Measurements from ENCODE around the gene NME4.

Gene NME4

DNA sequence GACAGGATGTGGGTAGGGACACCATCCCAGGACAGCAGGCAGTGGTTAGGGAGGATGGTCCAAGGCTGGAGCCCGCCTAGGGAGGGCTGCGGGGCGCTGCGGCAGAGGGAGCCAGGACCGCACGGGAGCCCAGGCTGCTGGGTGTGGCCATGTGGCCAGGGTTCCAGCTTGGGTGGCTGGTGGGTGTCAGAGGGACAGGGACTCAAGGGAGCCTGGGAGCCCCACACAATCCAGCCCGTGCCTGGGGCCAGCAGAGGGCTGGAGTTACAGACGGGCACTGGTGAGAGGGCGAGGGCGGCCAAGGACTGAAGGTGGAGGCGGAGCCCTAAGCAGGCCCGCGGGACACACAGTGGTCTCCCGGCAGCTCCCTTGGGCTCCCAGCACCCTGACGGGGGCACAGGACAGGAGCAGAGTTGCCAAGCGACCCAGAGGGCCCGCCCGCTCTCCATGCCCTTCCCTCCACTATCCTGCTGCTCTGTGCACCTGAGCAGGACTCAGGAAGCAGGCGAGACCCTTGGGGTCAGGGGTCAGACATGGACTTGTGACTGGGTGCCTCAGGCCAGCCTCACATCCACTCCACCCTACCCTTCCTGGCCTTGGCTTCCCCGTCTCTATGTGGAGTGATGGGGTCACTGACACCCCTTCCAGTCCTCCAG, 33.8 kb upstream of the NME4 start:
- no peak for DNase-seq (ENCODE audit: low read depth, low spot score)

DNA sequence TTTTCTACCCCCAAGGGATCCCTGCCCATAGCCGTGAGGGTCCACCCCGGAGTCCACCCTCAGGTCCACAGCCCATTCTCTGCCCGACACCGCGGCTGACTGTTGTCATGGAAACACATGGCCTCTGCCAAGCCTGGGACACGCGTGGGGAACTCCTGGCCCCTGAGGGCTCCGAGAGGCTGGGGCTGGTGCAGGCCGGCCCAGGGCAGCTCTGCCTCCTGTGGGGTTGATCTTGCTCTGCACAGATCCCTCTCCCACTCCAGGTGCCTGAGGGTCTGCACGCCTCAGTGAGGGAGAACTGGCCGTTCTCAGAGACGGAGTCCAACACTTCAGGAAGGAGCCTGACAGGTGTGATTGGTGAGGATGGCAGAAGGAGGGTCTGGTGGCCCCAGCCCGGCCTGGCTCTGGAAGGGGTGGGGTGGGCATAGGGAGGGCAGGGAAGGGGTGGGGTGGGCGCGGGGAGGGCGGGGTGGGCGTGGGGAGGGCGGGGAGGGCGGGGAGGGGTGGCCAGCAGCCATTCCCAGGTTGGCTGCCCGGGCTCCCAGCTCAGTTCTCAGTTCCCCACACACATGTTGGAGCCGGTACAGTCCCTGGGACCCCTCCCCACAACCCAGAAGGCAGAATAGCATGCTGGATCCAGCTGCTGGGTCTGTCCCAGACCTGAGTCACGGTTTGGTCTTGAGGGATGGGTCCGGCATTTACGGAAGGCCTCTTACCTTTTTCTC, 33.1 kb upstream of the NME4 start:
- no peak for DNase-seq (ENCODE audit: low read depth, low spot score)

DNA sequence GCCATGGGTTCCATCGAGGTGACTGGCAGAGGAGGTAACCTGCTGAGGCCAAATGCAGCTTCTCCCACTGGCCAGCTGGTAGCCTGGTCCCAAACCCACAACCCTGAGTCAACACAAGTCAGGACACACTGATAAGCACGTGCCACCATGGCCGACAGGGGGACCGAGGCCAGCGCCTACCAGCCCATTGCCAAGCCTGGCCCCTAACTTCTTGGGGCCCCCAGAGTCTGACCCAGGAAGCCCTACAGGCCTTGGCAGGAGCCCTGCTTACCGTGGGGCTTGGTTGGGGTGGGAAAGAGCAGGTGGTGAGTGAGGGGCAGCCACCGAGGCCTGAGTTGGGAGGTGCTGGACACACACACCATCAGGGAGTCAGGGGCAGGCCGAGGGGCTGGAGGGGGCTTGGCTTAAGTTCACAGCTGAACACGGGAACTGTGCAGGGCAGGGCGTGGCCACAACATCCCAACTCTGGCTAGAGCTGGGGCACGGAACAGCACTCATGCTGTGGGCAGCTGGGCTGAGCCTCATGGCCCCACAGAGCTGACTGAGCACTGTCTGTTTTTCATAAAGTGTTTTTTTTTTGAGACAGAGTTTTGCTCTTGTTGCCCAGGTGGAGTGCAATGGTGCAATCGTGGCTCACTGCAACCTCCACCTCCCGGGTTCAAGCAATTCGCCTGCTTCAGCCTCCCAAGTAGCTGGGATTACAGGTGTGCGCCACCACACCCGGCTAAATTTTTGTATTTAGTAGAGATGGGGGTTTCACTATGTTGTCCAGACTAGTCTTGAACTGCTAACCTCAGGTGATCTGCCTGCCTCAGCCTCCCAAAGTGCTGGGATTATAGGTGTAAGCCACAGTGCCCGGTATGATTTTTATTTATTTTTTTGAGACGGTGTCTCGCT, 32.2 kb upstream of the NME4 start:
- no peak for DNase-seq (ENCODE audit: low read depth, low spot score)

DNA sequence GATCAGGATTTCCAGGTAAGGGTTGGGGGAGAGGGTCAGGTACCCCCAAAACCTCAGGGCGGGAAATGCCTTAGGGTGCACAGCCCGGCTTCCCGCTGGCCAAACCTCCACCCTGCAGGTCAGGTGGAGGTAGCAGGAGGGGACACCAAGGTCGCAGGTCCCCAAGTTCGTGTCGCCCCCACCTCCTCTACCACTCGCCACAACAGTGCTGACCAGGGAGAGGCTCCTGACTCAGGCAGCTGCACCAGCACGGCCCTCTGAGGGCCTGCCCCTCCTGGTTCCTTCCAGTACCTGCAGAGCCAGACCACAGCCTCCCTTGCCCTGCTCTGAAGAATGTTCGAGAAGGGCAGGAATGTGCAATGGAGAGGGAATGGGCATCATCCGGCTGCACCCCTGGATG, 30.5 kb upstream of the NME4 start:
- DNase-seq (ENCODE audit: low read depth, low spot score): no peak

DNA sequence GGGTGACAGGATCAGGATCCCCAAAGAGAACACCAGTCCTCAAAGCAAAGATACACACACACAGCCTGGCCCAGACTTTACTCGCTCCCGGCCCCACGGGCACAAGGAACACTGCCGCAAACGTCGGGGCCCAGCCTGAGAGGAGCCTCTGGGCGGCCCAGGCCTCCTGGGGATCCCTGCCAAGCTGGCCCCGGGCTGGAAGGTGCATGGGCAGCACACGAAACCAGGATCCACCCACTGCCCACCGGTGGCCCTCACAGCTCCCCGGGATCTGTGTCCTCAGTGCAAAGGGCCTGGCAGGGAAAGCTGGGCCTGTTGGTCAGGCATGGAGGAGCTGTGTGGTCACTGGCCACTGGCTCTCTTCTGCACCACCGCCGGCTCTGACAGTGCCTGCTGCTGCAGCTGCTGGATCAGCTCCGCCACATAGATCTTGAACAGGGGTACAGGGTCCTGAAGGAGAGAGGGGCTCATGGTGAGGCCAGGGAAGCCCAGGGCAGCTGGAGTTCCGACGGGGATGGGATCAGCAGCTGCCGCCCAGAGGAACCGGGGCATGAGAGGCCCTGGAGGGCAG, 29.6 kb upstream of the NME4 start:
- DNase-seq (ENCODE audit: low read depth, low spot score): no peak

DNA sequence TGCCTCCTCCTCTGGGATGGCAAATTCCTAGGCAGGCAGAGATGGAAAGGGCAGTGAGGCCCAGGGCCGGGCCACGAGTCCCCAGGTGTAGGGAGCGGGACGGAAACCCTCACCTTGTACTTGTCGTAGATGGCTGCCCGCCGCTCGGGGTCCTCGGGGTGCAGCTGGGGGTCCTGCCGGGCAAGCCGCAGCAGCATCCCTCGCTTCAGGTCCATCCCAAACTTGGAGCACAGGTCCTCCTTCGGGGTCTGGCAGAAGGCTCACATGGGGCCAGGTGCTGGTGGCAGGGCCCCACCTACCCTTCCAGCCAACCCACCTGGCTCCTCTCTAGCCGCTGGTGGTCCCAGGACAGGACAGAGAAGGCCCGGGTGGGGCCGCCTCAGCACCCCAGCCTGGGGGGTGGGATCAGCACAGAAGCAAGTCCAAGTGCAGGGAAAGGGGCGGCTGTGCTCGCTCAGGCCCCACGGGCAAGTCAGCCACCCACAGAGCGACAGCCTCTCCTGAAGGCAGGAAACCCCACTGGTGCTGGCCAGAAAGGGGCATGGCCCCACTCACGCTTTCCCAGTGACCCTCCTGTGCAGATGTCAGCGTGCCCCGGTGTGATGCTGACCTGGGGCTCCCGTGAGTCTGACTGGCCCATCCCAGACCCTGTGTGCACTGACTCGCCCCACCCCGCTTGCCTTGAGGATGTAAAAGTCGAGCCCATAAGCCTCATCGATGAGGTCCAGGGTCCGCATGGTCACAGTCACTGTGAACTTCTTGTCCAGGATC, 28.4 kb upstream of the NME4 start:
- DNase-seq (ENCODE audit: low read depth, low spot score): no peak

DNA sequence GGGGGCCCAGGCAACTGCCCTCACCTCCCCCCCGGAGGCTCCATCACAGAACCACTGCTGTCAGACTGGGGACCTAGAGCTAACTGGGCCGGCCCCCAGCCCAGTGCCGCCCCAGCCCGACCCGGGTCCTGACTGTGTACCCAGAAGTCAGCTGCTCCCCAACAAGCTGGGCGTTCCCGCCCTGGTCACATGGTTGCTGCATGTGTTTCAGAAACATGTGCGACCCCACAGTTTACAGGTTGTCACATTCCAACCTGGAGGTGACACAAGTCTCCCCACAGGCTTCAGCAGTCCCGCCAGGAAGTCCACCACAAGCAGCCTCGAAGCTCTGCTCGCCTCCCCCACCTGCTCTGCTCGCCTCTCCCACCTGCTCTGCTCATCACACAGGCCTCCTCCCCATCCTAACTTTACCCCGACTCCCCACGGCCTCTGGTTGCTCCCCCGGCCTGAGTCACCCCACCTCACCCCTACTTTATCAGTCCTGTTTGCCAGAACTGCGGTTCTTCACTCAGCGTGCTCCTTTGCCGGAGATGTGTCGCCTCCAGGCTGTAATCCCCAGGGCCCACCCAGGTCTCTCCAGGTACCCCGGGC, 27.6 kb upstream of the NME4 start:
- DNase-seq (ENCODE audit: low read depth, low spot score): no peak

DNA sequence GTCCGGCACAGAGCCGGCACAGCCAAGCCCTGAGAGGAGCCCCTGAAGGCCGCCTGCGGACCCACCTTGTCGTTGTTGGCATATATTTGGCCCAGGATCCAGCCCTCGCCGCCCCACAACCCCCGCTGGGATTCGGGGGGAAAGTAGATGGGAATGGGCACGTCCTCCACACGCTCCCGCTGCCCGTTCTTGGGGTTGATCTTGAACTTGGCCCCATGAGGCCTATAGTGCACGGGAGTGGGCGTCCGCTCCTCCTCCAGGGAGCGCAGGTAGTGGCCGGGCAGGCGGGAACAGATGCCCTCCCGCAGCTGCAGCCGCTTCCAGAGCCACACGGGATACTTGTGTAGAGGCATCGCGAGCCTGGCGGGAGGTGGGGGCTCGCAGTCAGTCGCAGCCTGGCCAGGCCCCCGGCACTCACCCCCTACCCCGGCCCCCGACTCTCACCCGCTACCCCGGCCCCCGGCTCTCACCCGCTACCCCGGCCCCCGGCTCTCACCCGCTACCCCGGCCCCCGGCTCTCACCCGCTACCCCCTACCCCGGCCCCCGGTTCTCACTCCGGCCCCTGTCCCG, 27.0 kb upstream of the NME4 start:
- no peak for DNase-seq (ENCODE audit: low read depth, low spot score)

DNA sequence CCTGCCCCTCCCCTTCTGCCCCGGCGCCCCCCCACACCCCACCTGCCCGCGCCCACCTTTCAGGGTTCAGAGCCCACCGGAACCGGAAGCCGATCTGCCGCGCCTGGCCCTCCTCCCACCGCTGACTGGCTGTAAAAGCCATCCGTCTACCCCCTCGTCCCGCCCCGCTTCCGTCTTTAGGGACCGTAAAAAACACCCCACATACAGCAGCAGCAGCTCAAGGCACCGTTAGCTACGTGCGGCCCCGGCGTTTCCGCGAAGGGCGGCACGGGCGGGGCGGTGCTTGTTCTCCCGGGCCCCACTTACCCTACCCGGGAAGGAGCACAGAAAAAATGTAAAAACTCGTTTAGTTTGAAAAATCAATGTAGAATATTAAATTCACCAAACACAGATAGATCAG, 26.6 kb upstream of the NME4 start, which contains the start of gene MRPL28:
MRPL28 (minus strand) TSS at position 96 of the 400 bp plus-strand sequence. CDS start 320 bp downstream, outside the sequence.
- DNase-seq (ENCODE audit: low read depth, low spot score): peak; percentile 81

DNA sequence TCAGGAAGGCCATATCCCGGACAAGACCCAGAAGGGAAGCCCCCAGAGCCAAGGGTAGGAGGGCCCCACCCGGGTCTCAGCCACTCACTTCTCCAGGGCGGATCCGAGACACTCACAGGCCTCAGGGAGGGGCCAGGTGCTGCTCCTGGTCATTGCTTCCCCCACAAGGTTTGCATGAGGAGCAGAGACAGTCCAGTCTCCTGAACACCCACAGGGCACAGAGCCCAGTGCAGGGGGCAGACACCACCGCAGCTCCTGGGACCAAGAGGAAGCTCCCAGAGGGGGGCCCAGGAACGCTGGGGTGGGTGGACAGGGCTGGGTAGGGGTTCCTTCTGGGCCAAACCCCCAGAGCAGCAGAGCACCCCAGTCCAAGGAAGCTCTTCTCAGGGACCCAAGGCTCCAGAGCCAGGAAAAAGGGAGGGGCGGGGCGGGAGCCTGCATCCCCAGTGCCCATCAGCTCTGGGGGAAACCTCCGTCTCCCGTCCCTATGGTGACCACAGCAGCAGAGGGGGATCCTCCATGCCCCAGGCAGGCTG, 26.0 kb upstream of the NME4 start:
- no peak for DNase-seq (ENCODE audit: low read depth, low spot score)

DNA sequence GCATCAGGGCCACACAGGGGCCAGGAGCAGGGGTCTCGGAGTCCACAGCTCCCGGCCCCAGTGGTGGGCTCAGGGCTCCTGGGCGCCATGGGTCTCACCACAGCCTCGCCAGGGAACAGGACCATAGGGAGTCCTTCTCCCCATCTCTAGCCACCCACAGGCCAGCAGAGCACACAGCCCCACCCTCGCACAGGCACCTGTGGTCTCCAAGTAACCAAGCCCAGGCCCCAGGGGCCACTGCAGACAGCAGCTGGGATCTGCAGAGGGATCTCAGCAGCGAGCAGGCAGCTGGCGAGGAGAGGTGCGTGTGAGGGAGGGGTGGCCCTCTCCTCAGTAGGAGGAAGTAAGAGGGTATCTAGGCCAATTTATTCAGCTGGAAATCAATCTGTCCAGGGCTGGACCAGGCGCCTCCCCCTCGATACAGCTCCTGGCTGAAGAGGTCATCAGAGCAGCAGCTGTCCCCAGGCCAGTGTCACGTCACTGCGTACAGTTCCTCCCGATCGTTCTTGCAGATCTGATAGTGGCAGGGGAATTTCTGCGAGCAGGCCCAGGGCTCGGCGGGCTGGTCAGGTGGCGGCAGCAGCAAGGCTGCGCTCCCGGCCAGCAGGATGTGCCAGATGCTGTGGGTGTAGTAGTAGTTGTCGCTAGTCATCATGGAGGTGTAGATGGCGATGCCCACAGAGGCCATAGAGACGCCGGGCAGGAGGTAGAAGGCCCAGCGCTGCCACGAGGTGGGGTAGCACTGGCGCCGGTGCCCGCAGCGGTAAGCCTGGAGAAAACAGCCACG, 25.3 kb upstream of the NME4 start:
- DNase-seq (ENCODE audit: low read depth, low spot score): no peak

DNA sequence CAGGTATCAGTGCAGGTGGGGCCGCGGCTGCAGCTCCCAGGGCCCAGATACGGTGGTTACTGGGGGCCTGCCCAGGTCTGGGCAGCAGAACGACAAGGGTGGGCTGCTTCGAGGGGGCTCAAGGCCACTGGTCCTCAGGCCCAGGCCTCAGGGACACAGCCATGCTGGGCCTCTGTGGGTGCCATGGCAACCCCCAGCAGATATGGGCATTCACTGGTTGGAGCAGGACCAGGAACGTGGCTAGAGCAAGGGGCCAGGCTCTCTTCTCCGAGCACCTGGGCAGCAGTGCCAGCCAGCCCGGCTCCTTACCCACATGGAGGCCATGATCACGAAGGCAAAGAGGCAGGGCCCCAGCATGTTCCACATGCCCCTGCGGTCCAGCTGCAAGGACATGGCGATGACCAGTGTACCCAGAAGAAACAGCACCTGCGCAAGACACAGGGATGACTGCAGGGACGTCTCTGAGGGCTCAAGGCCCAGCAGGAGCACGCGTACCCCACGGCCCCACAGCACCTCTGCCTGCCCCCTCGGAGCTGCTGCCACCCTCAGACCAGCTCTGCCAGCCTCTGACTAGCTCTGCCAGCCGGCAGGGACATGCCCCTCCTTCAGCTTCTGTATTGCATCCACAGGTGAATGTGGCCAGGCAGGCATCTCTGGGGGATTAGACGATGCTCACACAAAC, 24.6 kb upstream of the NME4 start:
- DNase-seq (ENCODE audit: low read depth, low spot score): no peak

DNA sequence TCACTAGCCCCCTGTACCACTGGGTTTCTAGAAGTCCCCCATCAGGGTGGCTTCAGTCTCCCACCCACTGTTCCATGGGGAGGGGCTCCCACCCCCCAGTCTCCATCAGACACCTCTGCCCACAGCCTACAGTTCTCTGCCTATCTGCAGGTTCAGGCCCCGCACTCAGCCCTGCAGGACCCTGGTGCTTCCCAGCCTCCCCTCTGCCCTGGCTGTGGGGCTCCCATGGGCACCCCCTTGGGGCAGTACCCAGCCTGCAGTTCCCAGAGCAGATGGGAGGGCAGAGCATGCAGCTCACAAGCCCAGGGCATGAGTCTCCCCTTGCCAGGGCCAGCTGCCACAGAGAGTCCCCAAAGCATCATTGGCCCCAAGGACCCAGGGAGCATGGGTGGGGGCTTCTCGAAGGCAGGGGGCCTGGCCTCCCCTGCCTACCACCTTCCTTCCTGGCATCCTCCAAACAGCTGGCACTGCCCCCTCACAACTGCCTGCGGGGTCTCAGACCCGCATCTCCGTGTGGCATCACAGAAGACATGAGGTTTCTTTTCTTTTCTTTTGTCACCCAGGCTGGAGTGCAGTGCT, 23.9 kb upstream of the NME4 start:
- DNase-seq (ENCODE audit: low read depth, low spot score): no peak

DNA sequence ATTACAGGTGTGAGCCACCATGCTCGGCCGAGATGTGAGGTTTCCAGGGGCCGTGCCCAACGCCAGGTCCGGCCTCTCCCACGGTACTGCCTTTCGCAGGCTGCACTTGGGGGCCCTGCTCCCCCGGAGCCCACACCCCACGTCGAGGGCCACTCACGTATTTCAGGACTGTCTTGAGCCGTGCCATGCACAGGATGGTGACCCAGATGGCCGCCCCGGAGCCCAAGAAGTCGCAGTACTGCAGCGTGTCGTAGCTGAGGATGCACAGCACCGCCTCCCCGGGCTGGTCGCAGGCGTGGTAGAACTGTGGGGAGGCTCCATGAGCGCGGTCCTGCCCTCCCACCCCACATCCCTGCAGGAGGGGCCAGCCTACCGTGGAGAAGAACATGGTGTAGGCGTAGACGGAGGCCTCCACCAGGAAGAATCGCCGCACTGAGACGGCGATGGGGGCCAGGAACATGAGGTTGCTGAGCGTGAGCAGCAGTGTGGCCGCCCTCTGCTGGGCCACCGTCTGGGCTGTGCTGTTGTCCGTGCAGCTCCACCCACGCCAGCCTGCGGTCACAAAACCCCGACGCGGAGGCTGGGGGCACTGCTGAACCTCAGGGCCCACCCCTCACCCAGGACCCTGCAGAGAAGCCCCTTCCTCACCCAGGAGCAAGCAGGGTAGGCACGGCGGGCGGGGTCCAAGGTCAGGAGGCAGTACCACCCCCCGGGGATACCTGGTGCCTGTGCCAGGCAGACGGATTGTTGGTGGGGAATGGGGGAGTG, 23.0 kb upstream of the NME4 start:
- no peak for DNase-seq (ENCODE audit: low read depth, low spot score)

DNA sequence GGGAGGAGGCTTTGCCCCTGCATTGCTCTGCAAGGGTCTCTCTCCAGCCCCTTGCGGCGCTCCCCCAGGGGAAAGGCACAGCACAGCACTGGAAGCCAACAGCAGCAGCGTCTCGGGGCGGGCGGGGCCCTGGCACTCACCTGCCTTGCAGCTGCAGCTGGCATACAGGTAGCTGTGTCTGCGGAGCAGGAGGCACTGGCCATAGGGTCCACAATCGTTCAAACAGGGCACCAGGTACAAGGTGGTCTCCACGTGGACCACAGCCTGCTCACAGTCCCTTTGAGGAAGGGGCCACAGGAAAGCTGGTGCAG, 22.4 kb upstream of the NME4 start:
- DNase-seq (ENCODE audit: low read depth, low spot score): no peak

DNA sequence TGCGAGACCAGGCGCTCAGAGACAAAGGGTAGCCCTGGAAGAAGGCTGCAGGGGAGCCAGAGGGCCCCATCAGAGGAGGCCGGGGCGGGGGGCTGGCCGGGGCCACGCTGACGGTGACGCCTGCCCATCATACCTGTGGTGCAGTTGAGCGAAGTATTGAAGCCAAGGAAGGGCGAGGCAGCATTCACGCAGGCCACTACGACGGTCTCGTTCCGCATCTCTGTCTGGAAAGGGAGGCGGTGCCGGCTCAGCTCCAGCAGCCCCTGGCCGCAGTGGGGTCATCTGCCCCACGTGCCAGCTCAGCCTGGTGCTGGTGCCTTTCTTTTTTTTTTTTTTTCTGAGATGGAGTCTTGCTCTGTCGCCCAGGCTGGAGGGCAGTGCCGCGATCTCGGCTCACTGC, 21.8 kb upstream of the NME4 start:
- DNase-seq (ENCODE audit: low read depth, low spot score): no peak

DNA sequence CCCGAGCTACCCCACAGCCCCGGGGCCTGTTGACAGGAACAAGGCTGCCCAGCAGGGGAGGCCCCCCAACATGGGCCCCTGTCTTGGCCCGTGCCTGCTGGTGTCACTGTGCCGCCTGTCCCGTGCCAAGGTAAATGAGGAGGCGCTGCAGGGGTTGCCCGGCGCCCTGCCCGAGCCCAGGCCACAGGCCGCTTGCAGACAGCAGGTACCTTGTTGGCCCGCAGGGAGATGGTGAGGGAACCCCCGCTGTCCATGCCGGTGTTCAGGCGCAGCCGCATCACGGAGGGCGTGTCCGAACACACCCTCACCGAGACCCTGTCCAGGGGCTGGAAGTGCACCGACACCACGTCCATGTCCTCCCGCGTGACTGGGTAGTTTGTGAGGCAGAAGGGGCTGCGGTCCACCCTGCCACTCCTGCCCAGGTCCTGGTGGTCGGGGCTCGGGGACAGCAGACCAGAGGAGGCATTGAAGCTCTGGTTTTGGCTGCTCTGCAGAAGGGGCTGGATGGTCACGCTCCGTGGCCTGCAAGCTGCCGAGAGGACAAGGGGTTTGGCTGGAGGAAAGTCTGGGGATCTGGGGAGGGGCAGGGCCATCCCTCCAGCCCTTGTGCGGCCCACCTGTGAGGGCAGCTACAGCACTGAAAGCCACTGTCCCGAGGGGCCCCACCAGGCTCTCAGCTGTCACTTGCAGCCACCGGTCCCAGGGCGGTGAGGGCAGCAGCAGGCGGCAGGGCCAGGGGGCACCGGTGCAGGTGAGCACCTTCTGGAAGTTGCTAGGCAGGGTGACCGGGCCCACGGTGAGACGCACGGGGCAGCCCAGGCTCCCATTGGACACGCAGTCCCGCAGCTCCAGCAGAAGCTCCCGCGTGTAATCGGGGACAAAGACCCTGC, 20.8 kb upstream of the NME4 start:
- DNase-seq (ENCODE audit: low read depth, low spot score): no peak

All from activated CD4-positive, CD25-positive, alpha-beta regulatory T cell treated with anti-CD3 and anti-CD28 coated beads, Interleukin-2, amount 50 U/mL, for 16 hours (primary cell).